HL-60/S4 treated with retinoic acid at 250 ng/mL for 4 days and 3 days (cell line): ENCODE results near the gene GMPPA.

ENCODE experiments used
- in situ Hi-C: fragments of 300-500 bp; cut with MboI; formaldehyde crosslinking; loops from 2 replicates; pipeline ENCODE4 v1.7.0; 2022; ENCODE audit warnings: low sequenced_read_pairs

Gene GMPPA

DNA sequence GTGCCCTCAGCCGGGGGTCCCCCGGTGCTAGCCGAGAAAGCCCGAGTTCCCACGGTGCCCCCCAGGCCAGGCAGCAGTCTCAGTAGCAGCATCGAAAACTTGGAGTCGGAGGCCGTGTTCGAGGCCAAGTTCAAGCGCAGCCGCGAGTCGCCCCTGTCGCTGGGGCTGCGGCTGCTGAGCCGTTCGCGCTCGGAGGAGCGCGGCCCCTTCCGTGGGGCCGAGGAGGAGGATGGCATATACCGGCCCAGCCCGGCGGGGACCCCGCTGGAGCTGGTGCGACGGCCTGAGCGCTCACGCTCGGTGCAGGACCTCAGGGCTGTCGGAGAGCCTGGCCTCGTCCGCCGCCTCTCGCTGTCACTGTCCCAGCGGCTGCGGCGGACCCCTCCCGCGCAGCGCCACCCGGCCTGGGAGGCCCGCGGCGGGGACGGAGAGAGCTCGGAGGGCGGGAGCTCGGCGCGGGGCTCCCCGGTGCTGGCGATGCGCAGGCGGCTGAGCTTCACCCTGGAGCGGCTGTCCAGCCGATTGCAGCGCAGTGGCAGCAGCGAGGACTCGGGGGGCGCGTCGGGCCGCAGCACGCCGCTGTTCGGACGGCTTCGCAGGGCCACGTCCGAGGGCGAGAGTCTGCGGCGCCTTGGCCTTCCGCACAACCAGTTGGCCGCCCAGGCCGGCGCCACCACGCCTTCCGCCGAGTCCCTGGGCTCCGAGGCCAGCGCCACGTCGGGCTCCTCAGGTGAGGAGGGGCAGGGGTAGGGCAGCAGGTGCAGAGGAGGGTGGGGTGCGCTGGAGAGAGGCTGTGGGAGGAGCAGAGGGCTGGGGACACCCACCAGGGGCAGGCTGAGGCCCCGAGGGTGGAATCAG lies 14.1 kb upstream of the GMPPA start:
- in situ Hi-C loops: no loop called here

DNA sequence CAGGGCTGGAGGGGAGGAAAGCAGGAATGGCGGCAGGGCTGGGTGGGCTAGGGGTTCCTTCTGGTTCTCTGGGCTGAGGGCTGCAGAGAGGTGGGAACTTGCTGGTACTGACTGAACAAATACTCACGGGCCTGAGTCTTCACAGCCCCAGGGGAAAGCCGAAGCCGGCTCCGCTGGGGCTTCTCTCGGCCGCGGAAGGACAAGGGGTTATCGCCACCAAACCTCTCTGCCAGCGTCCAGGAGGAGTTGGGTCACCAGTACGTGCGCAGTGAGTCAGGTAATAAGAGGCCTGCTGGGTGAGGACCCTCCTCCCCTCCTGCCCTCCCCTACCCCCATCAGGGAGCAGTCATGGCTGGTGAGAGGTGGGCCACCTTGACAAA lies 13.5 kb upstream of the GMPPA start:
- in situ Hi-C loops: no loop called here

DNA sequence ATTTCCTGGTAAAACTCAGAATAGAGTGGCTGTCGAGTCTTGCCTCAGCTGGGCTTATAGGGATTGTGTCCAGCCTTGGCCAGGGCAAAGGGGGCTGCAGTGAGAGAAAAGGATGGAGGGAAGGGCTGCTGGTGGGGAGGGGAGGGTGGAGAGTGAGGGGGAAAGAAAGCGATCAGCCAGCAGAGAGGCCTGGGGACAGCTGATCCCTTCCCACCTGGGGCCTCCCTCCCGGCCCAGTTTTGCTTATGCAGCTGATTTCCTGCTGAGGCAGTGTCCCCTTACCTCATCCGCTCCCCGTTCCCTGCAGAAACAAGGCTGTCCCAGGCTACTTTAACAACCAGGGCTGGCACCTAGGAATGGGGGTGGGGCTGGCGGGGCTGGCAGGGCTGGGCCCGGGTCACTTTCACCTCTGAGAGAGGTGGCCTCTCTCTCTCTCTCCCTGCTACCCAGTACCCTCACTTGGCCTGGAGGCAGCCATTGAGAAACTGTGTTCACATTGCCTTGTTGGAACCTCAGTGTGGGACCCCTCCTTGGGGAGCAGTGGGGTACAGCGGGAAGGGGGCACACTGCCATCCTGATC lies 12.2 kb upstream of the GMPPA start:
- in situ Hi-C loops: no loop called here

DNA sequence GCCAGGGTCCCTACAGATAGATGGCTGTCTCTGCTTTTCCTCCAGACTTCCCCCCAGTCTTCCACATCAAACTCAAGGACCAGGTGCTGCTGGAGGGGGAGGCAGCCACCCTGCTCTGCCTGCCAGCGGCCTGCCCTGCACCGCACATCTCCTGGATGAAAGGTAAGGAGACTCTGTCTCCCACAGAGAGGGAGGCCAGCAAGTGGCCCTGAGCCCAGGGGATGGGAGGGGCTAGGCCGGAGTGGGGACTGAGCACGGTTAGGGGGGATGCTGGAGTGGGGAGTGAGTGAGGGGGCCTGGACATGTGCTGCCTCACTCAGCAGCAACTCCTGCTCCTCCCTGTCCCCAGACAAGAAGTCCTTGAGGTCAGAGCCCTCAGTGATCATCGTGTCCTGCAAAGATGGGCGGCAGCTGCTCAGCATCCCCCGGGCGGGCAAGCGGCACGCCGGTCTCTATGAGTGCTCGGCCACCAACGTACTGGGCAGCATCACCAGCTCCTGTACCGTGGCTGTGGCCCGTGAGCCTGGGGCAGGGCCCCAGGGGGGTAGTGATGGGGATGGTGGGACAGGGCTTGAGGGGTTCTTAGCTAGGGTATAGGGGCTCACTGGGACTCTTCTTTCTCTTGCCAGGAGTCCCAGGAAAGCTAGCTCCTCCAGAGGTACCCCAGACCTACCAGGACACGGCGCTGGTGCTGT lies 10.4 kb upstream of the GMPPA start:
- in situ Hi-C loops: no loop called here

DNA sequence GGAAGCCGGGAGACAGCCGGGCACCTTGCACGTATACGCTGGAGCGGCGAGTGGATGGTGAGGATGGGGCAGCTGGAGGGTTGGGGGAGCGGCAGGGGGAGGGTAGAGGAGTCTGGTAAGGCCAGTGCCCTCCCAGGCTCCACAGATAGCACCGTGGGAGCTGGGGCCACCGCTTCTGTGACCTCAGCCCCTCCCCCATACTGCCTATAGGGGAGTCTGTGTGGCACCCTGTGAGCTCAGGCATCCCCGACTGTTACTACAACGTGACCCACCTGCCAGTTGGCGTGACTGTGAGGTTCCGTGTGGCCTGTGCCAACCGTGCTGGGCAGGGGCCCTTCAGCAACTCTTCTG lies 9.9 kb upstream of the GMPPA start:
- in situ Hi-C loops: no loop called here

DNA sequence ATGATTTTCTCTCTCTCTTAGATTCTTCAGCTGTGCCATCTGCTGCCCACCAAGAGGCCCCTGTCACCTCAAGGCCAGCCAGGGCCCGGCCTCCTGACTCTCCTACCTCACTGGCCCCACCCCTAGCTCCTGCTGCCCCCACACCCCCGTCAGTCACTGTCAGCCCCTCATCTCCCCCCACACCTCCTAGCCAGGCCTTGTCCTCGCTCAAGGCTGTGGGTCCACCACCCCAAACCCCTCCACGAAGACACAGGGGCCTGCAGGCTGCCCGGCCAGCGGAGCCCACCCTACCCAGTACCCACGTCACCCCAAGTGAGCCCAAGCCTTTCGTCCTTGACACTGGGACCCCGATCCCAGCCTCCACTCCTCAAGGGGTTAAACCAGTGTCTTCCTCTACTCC lies 9.4 kb upstream of the GMPPA start:
- in situ Hi-C loops: no loop called here

DNA sequence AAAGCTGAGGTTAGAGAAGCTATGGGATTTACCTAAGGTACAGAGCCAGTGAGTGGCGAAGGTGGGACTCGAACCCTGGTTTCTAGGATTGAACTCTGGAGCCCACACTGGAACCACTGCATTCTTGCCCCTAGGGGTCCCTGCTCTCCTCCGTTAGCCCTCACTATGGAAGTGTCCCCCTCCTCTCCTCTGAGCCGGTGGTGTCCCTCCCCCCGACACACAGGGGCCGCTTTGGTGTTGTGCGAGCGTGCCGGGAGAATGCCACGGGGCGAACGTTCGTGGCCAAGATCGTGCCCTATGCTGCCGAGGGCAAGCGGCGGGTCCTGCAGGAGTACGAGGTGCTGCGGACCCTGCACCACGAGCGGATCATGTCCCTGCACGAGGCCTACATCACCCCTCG lies 8.5 kb upstream of the GMPPA start:
- in situ Hi-C loops: no loop called here

DNA sequence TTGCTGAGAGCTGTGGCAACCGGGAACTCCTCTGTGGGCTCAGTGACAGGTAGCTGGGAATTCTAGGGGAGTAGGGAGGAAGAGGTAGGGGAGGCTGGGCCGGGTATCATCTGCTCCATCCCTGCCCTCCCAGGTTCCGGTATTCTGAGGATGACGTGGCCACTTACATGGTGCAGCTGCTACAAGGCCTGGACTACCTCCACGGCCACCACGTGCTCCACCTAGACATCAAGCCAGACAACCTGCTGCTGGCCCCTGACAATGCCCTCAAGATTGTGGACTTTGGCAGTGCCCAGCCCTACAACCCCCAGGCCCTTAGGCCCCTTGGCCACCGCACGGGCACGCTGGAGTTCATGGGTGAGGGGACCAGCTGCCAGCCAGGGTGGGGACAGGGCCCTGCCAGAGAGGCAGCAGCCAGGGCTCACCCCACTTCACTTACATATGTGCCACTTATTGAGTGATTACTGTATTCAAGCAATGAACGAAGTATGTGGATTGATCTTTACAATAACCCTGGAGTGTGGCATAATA lies 8.0 kb upstream of the GMPPA start:
- in situ Hi-C loops: no loop called here

DNA sequence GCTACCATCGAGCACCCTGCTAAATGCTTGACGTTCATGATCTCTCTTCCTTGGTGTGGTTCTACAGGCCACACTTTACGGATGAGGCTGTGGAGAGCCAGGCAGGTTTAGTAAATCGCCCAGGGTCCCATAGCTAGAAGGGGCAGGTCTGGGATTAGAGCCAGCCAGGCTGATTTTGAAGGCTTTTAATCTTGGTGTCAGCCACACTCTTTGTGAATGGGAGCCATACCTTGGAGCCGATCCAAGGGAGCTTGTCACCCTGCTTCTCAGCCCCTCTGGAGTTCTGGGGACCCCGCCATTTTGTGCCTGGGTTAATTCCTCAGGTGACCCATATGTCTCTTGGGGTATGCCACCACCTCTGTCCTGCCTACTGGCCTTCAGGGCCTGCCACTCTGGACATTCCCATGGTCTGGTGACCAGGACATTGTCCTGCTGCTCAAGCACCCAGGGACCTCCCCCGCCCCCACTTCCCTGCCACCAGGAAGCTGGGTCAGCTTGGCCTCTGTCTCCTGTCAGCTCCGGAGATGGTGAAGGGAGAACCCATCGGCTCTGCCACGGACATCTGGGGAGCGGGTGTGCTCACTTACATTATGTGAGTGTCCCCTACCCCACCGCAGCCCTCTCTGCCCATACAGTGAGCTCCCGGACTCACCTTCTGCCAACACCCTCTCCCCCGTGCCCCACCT lies 7.3 kb upstream of the GMPPA start:
- in situ Hi-C loops: no loop called here

DNA sequence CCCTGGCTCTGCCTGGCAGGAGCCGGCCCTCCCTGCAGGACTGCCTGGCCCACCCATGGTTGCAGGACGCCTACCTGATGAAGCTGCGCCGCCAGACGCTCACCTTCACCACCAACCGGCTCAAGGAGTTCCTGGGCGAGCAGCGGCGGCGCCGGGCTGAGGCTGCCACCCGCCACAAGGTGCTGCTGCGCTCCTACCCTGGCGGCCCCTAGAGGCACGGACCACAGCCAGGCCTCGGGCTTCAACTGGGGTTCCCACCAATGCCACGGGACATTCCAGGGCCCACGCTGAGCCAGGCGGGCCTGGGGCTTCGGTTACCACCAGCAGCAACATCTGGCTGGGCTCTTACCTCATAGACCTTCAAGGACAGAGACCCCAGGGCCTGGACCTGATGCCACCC lies 6.1 kb upstream of the GMPPA start:
- in situ Hi-C loops: no loop called here

DNA sequence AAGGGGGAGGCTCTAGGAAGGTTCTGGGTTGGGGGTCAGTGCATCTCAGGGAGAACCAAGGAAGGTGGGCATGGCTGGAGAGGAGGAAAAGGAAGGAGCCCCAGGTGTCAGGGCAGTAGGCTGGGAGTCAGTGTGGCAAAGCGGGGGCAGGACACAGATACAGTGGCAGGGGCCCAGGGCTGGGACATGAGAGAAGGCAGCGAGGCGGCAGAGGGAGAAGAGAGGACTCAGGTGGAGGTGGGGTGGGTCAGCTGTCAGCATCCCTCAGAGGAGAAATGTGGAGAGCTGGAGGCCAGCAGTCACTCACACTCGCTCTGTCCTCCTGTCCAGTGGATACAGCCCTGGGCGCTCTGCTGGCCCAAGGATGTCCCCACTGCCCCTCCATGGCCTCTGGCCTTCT lies 5.6 kb upstream of the GMPPA start:
- in situ Hi-C loops: no loop called here

DNA sequence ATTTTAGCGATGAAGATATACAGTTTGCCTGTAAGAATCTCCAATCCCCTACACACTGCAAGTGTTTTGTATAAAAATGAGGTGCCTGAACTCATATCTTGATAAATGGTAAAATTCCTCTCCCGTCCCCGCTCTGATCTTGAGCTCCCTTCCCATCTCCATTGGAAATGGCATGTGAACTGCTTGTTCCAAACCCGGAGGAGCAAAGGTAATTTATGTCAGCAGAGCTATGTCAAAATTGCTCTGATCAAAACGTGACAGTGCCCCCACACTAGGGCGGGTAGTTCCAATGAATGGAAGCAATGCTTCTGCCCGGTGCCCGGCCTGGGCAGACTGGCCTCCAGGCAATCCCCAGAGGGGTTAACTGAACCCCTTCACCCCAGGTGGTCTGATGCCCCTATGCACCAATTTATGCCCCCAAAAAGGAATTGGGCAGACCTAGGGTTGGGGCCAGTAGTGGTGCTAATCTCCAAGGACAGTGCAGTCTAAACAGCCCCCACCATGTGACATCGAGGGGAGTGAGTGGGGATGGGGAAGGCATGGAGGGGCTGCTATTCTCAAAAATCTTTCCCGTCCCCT lies 3.6 kb upstream of the GMPPA start:
- in situ Hi-C loops: no loop called here

DNA sequence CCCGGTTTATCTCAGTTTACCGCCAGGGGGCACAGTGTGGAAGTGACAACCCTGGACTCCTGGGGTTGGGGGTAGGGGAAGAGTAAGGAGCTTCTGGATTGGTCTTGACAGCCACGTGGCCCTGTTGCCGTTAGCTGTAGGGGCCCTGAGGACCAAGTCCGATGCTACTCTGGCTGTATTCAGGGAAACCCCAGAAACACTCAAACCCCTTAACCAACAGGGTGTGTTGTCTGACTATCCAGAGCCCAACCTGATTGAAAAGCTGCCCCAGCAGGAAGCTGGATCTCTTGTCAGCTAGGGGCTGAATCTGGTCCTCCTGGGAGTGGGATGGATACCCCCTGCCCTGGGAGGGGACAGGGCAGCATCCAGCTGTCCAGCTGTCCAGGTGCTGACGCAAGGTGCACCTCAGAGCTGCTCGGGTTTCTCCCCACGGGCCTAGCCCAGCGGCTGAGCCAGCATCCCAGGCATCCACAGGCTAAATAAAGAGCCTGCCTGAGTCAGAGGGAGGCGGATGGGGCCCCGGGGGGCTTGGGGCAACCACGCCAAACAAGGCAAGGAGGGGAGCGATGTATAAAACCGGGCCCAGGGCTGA lies 3.1 kb upstream of the GMPPA start:
- in situ Hi-C loops: no loop called here

DNA sequence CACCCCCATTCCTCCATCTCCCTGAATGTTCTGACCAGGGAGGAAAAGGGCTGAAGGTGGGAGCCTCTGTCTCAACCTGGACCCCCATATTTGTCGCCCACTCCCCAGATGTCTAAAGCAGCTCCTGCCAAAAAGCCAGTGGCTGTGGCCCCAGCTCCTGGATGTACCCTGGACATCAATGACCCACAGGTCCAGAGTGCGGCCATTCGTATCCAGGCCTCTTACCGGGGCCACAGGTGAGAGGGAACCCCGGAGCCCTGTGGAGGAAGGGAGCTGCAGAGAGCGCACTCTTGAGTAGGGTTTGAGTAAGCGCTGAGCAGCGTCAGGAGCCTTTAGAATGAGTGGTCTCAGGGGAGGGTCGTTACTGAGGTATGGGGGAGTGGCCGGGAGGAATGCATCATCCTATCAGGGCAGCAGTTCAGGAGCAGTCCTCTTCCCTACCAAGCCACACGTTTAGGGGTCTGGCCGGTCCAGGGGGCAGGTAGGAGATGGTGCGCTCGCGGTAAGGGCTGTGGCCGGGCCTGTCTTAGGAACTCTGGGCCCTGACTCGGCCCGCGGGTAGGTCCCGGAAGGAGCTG lies 2.4 kb upstream of the GMPPA start:
- in situ Hi-C loops: no loop called here

DNA sequence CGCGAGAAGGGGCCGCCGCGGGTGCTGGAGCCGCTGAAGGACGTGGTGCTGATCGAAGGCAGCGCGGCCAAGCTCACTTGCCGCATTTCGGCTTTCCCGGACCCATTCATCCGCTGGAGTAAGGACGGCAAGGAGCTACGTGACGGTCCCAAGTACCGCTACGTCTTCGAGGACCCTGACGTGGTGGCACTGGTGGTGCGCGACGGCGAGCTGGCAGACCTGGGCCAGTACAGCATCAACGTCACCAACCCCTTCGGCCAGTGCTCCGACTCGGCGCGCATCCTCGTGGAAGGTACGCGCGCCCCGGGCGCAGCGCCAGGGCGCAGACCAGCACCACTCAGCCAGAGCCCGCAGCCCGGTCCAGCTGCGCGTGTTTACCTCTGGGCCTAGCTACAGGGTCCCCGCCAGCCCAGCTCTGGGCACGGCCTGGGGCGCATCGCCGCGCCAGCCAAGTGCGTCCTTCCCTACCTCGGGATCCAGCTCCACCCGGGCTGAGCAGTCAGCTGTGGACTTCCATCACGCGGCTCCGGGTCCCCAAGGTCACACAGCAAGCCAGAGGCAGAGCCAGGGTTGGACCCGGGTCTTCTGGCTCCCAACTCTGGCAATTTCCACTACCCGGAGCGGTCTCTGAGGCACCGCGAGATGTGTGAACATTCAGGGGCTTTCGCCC lies 1.7 kb upstream of the GMPPA start:
- in situ Hi-C loops: no loop called here

DNA sequence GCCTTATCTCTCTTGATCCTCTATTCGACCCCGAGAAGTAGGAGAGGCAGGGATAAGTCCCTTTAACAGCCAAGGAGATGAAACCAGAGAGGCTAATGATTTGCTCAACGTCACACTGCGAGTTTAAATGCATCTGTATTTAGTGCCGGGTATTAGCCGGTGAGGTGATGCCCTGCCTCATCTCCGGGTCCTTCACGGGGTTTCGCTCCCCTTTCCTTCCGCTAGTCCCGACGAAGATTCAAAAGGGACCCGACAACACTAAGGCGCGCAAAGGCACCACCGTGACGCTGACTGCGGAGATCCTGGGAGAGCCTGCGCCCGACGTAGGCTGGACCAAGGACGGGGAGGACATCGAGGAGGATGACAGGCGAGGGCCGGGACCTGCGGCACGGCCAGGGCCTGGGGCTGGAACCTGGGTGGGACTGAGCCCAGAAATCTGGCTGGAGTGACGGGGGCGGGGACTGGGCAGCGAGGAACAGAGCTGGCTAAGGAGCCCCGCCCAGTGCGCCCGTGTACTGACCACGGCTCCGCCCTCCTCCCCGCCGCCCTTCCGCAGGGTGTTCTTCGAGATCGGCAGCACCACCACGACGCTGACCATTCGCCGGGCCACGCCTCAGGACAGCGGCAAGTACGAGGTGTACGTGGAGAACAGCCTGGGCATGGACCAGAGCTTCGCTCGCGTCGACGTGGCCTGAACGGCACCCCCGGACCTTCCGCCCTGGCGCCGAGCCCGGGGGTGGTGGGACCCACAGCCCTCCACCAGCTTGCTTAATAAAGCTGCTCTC lies 1.0 kb upstream of the GMPPA start:
- in situ Hi-C loops: no loop called here

DNA sequence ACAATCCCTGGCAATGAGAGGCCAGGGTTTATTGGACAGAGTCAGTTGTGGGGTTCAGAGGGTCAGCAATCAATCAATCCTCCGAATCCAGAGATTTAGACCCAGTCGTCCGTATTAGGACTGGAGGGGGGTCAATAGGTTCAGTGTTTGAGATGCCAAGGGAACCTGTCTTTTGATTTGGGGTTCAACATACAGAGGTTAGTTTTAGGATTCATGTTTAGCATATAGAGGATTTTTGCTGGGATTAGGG lies 292 bp downstream of the GMPPA start:
- in situ Hi-C loops: no loop called here

DNA sequence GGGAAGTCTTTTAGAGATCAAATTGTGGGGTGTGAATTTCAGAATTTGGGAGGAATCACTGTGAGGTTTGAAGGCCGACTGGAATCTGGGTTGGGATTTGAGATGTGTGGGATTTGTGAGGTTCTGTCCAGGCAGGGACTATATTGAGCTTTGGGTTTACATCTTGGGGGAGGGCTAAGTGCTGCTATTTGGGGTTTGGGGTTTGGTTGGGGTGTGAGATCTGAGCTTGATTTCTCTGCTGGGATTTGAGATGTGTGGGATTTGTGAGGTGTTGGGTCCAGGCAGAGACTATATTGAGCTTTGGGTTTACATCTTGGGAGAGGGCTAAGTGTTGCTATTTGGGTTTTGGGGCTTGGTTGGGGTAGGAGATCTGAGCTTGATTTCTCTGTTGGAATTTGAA lies 864 bp downstream of the GMPPA start:
- in situ Hi-C loops: no loop called here

DNA sequence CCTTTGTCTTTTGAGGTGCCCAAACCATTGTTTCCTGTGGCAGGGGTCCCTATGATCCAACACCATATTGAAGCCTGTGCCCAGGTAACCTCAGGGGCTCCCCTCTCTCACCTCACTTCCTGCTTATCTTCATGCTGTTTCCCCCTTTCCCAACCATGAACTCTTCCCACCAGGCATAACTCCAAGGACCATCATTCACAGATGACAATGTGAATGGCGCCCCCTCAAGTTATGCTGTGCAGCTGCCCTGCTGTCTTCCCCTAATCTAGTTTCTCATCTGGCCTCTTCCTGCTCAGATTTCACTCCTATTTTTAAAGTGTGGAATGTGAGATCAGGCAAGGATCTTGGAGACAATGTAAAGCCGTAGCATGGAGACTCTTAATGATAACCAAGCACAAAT lies 1.4 kb downstream of the GMPPA start:
- in situ Hi-C loops: no loop called here
